ENCODE results near the gene DNAJC15. TPM values are rescaled to one million over a fixed set of nuclear protein-coding genes. Genes with fewer than 3 reads are reported as not detected.

DNAJC15 gene
- total RNA-seq (2021; ENCODE audit: unreplicated experiment) (10.8 TPM), Bru-seq, nascent RNA (percentile 73 among the genes with signal in this experiment), BruChase-seq, experiment 1, labeled RNA remaining after a 6-hour chase (percentile 61 among the genes with signal in this experiment), BruChase-seq, experiment 2, labeled RNA remaining after a 2-hour chase (percentile 55 among the genes with signal in this experiment)
- 11.8 and 14.6 TPM in 2 replicates for polyA plus RNA-seq (2012)
- long read RNA-seq, full-length matches to known transcripts, result 22 of 29 reads
- long read RNA-seq, partial matches to known transcripts, result 4 of 29 reads
- long read RNA-seq, other reads (novel, unspliced or antisense), result 3 of 29 reads

DNA sequence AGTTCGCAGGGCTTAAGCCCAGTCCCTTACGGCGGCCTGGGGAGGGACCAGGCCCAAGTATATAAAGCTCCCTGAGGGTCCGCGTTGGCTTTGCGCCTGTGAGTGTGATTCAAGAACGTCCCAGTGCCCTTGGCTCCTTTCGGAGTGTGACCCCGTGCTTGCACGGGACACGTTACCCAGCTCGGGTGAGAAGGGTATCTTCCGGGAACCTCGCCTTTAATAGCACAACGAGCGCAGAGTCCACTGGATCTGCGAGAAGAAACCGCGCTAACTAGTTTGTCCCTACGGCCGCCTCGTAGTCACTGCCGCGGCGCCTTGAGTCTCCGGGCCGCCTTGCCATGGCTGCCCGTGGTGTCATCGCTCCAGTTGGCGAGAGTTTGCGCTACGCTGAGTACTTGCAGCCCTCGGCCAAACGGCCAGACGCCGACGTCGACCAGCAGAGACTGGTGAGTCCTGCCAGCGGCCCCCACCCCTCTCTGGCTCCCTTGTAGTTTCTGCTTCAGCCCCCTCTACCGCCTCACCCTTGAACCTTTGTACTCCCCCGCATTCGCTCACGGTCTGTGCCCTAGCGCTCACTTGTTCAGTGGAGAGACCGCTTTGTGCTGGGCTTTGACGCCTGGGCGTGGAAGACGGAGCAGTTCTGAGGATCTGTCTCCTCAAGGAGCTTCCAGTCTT is at the start of gene DNAJC15:
Gene DNAJC15 (plus strand): TSS at position 298 of the 675 bp plus-strand sequence. CDS start 41 bp downstream, at position 339.
- H4K20me1 ChIP-seq (ENCODE audit: insufficient read depth), result no peaks in the 10 kb centered on the region
- peaks cover 27% of the 10 kb centered on the region for H3K79me2 ChIP-seq (ENCODE audit: insufficient read depth, low read length)
- H3K27ac ChIP-seq (ENCODE audit: low read depth, low read length), result peak within 1 kb of the TSS; percentile 74
- peak within 1 kb of the TSS; percentile 69 to 78 for H3K4me3 ChIP-seq (replicated peaks in 1 of 2; ENCODE audit: low read depth in 1 of 2, low read length in 2 of 2)
- DNase-seq (ENCODE audit: low read depth, low spot score), result peak; percentile 63
- intact Hi-C loops (cut with micrococcal nuclease), result no loop called here
- H3K4me2 ChIP-seq (ENCODE audit: low read length), result peak within 1 kb of the TSS; percentile 81
- ChIA-PET POLR2A (interaction anchor here (2.0 kb wide), 1 partner anchor 34 kb away, joined by 5 read pairs; no protein-coding TSS in a partner anchor), RAD21 (ENCODE audit: low non-redundant PET in 1 of 2, low total read pairs in 2 of 2, uncharacterized antibody in 2 of 2, unreplicated experiment in 2 of 2) (no interaction called here), CTCF (no interaction called here)
- H2AFZ ChIP-seq (ENCODE audit: low read depth, low read length, poor library complexity, severe bottlenecking), result peak within 1 kb of the TSS; percentile 78
- BruUV-seq (replicated peaks), result no TSS peak
- no peaks in the 10 kb centered on the region; a peak in 1 of 4 replicates for H3K36me3 ChIP-seq (ENCODE audit: control insufficient read depth in 1 of 2, insufficient read depth in 2 of 2, low read length in 2 of 2)
- H3K9me3 ChIP-seq (ENCODE audit: control insufficient read depth in 1 of 2, insufficient read depth in 1 of 2, low read depth in 1 of 2, low read length in 2 of 2), result no peaks in the 10 kb centered on the region
- H3K9ac ChIP-seq (ENCODE audit: low read length), result peak within 1 kb of the TSS; percentile 78
- peak; percentile 80 for ATAC-seq
- H3K4me1 ChIP-seq (ENCODE audit: control insufficient read depth in 1 of 2, insufficient read depth in 2 of 2, low read length in 2 of 2), result peaks cover 0 to 11% of the 10 kb centered on the region in 2 experiments; a peak in 1 of 4 replicates
- H3K27me3 ChIP-seq (ENCODE audit: insufficient read depth, low read length), result no peaks in the 10 kb centered on the region
- no peaks in the 10 kb centered on the region for H3K9me2 ChIP-seq (ENCODE audit: insufficient read depth)
- TF ChIP-seq, protein P1, sequence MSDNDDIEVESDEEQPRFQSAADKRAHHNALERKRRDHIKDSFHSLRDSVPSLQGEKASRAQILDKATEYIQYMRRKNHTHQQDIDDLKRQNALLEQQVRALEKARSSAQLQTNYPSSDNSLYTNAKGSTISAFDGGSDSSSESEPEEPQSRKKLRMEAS (IDR thresholded peaks at IDR 0.05), result peak; percentile 20; the same call in 1 of the 2 replicates
- TF ChIP-seq ZFX (IDR thresholded peaks at IDR 0.05) (0 out of 2 replicates have a peak, but pooled peaks have one; percentile 20), TCF7L2 (IDR thresholded peaks at IDR 0.05; ENCODE audit: borderline replicate concordance, extremely low read depth, insufficient read depth, insufficient read length) (peak; percentile 49), ZNF274 (IDR thresholded peaks at IDR 0.05; ENCODE audit: low read depth, low read length) (no peak), FOSL1 (IDR thresholded peaks at IDR 0.05; ENCODE audit: low read depth) (no peak), SRF (IDR thresholded peaks at IDR 0.05; ENCODE audit: low read depth) (no peak), CEBPB (IDR thresholded peaks at IDR 0.05; ENCODE audit: low read depth) (no peak), RAD21 (IDR thresholded peaks at IDR 0.05; ENCODE audit: low read depth) (no peak), YY1 (IDR thresholded peaks at IDR 0.05; ENCODE audit: extremely low read depth, insufficient replicate concordance, low read depth, low read length) (peak; percentile 57), SIN3A (IDR thresholded peaks at IDR 0.05; ENCODE audit: low read depth) (no peak), ATF3 (IDR thresholded peaks at IDR 0.05) (no peak), CBX3 (IDR thresholded peaks at IDR 0.05; ENCODE audit: low read depth) (no peak), EZH2 (IDR thresholded peaks at IDR 0.05) (no peak), POLR2AphosphoS5 (IDR thresholded peaks at IDR 0.05; ENCODE audit: low read depth, low read length) (peak; percentile 61), EGR1 (IDR thresholded peaks at IDR 0.05; ENCODE audit: low read depth) (peak; percentile 84), ZBTB33 (IDR thresholded peaks at IDR 0.05; ENCODE audit: extremely low read depth, insufficient replicate concordance, low read length) (no peak), POLR2A (IDR thresholded peaks at IDR 0.05; ENCODE audit: borderline replicate concordance, extremely low read depth, insufficient read depth, insufficient read length) (no peak), ELF1 (IDR thresholded peaks at IDR 0.05; ENCODE audit: borderline replicate concordance, low read depth) (peak; percentile 22; the same call in 1 of the 2 replicates)
- TF ChIP-seq, protein P2, sequence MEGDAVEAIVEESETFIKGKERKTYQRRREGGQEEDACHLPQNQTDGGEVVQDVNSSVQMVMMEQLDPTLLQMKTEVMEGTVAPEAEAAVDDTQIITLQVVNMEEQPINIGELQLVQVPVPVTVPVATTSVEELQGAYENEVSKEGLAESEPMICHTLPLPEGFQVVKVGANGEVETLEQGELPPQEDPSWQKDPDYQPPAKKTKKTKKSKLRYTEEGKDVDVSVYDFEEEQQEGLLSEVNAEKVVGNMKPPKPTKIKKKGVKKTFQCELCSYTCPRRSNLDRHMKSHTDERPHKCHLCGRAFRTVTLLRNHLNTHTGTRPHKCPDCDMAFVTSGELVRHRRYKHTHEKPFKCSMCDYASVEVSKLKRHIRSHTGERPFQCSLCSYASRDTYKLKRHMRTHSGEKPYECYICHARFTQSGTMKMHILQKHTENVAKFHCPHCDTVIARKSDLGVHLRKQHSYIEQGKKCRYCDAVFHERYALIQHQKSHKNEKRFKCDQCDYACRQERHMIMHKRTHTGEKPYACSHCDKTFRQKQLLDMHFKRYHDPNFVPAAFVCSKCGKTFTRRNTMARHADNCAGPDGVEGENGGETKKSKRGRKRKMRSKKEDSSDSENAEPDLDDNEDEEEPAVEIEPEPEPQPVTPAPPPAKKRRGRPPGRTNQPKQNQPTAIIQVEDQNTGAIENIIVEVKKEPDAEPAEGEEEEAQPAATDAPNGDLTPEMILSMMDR (IDR thresholded peaks at IDR 0.05 in 2 of 3, conservative IDR thresholded peaks at IDR 0.05 in 1 of 3; ENCODE audit: borderline replicate concordance in 1 of 3, insufficient read depth in 1 of 3, low read depth in 2 of 3, low read length in 2 of 3), result no peak

Measured in HCT116 (cell line).